ENCODE data around the gene OR2M5. TPM values are rescaled to one million over a fixed set of nuclear protein-coding genes. Genes with fewer than 3 reads are reported as not detected.

OR2M5 gene
- total RNA-seq, 2 experiments from 2014 or later: not detected

- H3K27me3 ChIP-seq (ENCODE audit: control insufficient read depth in 1 of 2, insufficient read depth in 2 of 2, low read length in 2 of 2): no peaks in the 10 kb centered on the region
- TF ChIP-seq CTCF (IDR thresholded peaks at IDR 0.05): no peak
- H3K4me1 ChIP-seq (ENCODE audit: insufficient read depth, low read length): no peaks in the 10 kb centered on the region
- ATAC-seq (ENCODE audit: poor library complexity) (no peak), DNase-seq (no peak)
- no peak overlapping the region for H3K4me3 ChIP-seq (ENCODE audit: low read length)
- peaks cover 16% of the 10 kb centered on the region for H3K9me3 Mint-ChIP-seq
- H3K27ac ChIP-seq (ENCODE audit: low read depth in 1 of 2, low read length in 2 of 2): no peak overlapping the region
- CTCF ChIA-PET: no interaction called here
- POLR2A ChIA-PET: no interaction called here
- no peaks in the 10 kb centered on the region for H3K36me3 ChIP-seq (ENCODE audit: insufficient read depth, low read length)
- H3K4me3 Mint-ChIP-seq: no peak overlapping the region
- H3K9me3 ChIP-seq (ENCODE audit: control insufficient read depth in 1 of 2, insufficient read depth in 1 of 2, low read length in 2 of 2): peaks cover 0 to 4% of the 10 kb centered on the region in 2 experiments
- no peaks in the 10 kb centered on the region for H3K4me1 Mint-ChIP-seq (ENCODE audit: low read depth)
- no peak overlapping the region for H3K27ac Mint-ChIP-seq
- no peaks in the 10 kb centered on the region for H3K36me3 Mint-ChIP-seq (ENCODE audit: low read depth)
- H3K27me3 Mint-ChIP-seq: no peaks in the 10 kb centered on the region
- intact Hi-C loops (cut with DNase I, micrococcal nuclease): no loop called here
Observed at GRCh38 chr1:248194117-248194516, 49.2 kb downstream of the OR2M5 start.

Other genes starting within 250 kb of the OR2M5 start
- 1 to 10 TPM; 1.3 to 1.5 TPM for gene OR2W3, start 249.6 kb upstream of the OR2M5 start, total RNA-seq
- under 1 TPM in 1 of 2 experiments, not detected in 1; 0.25 TPM for gene OR2T8, start 224.9 kb upstream of the OR2M5 start, total RNA-seq
- not detected for gene OR2AJ1, start 220.3 kb upstream of the OR2M5 start, total RNA-seq
- gene OR2L8, start 196.3 kb upstream of the OR2M5 start, total RNA-seq: under 1 TPM; 0.55 to 0.78 TPM
- under 1 TPM; 0.22 to 0.70 TPM for gene OR2AK2, start 179.9 kb upstream of the OR2M5 start, total RNA-seq
- not detected for gene OR2L5, start 131.5 kb upstream of the OR2M5 start, total RNA-seq
- under 1 TPM; 0.19 to 0.22 TPM for gene OR2L2, start 115.1 kb upstream of the OR2M5 start, total RNA-seq
- not detected for gene OR2L3, start 98.3 kb upstream of the OR2M5 start, total RNA-seq
- not detected for gene OR2L13, start 50.0 kb upstream of the OR2M5 start, total RNA-seq
- gene OR2M2, start 29.7 kb downstream of the OR2M5 start, total RNA-seq: not detected
- not detected for gene OR2M3, start 52.1 kb downstream of the OR2M5 start, total RNA-seq
- not detected for gene OR2M4, start 86.3 kb downstream of the OR2M5 start, total RNA-seq
- under 1 TPM in 1 of 2 experiments, not detected in 1; 0.25 TPM for gene OR2T33, start 132.8 kb downstream of the OR2M5 start, total RNA-seq
- not detected for gene OR2T12, start 158.3 kb downstream of the OR2M5 start, total RNA-seq
- not detected for gene OR2M7, start 179.4 kb downstream of the OR2M5 start, total RNA-seq
- gene OR14C36, start 203.6 kb downstream of the OR2M5 start, total RNA-seq: not detected
- not detected for gene OR2T4, start 216.5 kb downstream of the OR2M5 start, total RNA-seq
- gene OR2T6, start 230.6 kb downstream of the OR2M5 start, total RNA-seq: not detected

Data from CD4-positive, alpha-beta T cell (primary cell).